HT1080 (cell line): Measurements from ENCODE around the gene CLEC7A. TPM values are rescaled to one million over a fixed set of nuclear protein-coding genes. Genes with fewer than 3 reads are reported as not detected.

ENCODE experiments used
- DNase-seq: peaks from one replicate; pipeline ENCODE4 v3.0.0-alpha.2; 2015; ENCODE audit warnings: low read depth
- total RNA-seq: library from RNA; depleted of rRNA; stranded (reverse); fragments of >200 nt; shearing (Covaris generic); gene quantifications from 2 replicates; pipeline ENCODE4 v1.2.3, GENCODE V29; 2014

The CLEC7A gene
- total RNA-seq, 1 experiment from 2014 or later: not detected

DNA sequence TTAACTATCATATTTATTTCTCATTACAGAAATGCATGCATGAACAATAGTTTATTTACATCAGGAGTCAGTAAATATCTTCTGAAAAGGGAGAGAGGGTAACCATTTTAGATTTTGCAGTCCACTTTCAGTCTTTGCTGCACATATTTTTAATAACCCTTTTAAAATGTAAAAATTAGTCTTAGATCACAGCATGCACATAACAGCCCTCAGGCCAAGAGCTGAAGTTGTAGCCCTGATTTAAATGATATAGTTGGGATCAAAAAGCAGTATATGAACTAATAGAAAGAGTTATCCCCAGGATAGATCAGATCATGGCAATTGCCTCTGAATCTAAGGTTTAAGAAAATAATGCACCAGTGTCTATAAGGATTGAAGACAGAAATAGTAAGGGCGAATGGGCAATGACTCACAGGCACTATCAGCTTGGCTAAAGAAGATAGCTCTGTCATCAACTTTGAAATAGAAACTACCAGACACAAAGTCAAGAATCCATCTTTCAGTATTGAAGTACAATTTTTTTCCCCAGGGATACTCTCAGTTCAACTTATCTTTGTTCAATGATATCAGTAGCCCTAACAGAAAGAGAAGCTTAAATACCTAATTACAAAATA lies 13.1 kb upstream of the CLEC7A start:
- DNase-seq: no peak

DNA sequence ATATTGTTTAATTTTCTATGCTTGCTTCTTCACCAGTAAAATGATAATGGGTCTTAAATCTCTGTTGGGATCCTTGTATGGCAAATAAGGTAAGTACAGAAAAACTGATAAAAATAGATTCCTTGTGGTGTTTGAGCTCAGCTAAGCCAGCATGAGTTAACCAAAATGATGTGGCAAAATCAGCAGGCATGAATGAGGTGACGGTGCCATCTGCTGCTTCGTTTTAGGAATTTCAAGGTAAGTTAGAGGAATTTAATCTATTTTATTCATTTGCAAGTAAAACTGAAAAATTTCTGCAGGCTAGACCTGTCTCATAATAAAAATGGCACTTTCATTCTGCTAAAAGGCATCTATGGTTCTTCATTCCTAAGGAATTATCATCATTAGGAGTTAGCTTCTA lies 10.0 kb upstream of the CLEC7A start:
- peak; percentile 48 for DNase-seq

DNA sequence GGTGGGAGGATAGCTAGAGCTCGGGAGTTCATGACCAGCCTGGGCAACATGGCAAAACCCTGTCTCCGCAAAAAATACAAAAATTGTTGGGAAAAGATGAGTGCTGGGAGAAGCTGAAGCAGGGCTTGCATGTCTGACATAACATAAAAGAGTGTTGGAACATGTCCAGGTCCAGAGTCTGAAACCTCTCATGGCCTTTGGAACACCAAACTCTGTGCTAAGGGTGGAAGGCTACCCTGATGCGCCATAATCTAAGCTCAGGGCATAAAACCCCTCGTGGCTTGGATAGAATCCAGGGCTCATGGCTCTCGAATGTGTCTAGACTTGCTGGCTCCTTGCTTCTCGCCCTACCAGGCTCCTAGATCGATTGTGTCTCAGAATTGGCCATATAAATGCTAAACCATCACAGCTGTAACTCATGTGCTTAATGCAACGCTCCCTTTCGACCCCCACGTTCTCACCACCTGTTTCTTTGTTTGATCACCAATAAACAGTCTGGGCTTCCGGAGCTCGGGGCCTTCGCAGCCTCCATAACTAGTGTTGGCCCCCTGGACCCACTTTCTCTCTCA lies 6.7 kb upstream of the CLEC7A start:
- no peak for DNase-seq

DNA sequence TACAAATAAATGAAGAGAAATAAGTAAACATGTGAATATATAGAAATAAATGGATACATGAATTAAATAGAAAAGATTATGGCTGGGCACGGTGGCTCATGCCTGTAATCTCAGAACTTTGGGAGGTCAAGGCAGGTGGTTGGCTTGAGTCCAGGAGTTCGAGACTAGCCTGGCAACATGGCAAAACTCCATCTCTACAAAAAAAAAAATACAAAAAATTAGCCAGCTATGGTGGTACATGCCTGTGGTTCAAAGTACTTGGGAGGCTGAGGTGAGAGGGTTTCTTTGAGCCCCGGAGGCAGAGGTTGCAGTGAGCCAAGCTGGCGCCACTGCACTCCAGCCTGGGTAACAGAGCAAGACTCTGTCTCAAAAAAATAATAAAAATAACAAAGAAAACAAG lies 5.1 kb upstream of the CLEC7A start:
- DNase-seq: no peak

DNA sequence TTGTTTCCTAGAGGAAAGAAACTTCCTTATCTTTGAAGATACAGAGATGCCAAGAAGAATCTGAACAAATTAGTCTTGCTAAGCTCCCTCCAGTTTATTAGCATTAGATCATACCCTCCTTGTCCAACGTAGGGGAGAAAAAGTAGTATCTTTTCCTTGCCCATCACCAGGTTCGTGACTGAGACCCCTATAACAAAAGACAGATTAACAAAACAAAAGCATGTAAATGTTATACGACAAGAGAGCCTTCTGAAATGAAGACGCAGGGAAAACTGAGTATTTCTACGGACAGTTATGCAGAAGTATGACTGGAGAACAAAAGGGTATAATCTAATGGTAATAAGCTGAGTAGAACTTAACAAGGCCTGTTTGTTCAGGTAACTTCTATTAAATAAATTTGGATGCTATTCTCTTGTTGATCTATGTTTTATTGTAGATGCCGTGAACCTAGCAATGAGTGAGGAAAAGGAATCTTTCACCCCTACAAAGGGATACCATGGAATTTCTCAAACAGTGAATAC lies 2.9 kb upstream of the CLEC7A start:
- no peak for DNase-seq

DNA sequence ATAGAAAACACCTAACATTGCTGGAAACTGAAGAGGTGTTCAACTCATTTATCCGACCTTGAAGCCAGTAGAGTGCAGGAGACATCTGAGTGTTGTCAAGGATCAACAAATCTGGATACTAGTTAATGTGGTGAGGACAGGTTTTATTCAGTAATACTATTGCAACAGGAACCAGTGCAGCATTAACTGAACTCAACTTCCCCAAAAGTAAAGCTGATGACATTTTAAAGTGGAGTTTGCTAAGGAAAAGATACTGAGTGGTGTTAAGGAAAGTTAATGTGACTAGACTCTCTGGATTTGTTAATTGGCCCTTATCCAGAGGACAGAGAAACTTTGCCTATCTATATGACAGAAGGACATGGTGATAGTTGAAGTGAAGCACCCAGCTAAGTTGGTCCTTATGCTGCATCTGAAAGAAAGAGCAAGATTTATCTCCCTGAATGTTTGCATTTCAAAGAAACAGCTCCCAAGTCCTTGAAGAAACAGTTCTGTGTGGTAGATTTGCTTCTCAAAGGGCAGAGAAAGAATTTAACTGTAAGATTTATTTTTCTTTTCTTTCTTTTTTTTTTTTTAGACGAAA lies 1.2 kb upstream of the CLEC7A start:
- DNase-seq: no peak

DNA sequence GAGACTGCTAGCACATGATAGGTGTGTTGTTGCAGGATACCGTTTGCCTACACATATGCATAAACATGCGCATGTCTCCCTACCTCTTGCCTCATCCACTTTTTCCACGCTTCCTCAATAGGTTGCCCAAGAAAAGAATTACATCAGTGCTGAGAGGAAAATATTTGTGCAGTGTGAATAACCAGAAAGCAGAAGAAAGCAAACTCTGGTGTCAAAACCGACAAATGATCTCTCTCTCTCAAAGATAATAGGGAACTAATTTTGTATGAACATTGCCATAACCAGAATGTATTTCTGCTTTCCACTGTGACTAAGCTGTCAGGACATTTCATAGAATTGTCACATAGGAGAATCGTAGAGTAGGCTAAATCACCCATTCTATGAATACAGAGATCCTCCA lies 1.3 kb downstream of the CLEC7A start:
- no peak for DNase-seq

DNA sequence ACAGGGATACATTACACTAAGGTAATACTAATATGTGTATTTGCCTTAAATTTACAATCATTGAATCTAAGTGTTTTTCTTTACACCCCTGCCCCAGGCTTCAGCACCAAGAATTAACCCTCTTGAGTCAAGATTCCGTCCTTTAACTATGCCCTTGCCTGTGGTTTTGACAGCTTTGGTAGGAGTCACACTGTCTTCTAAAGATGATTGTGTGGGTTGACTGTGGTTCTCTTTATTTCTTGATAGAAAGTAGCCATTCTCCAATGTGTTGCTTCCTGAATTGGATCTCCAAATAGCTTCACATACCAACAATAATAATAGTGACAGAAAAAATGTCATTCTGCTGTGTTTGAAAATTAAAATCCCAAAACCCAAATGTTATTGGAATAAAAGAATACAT lies 3.6 kb downstream of the CLEC7A start:
- no peak for DNase-seq

DNA sequence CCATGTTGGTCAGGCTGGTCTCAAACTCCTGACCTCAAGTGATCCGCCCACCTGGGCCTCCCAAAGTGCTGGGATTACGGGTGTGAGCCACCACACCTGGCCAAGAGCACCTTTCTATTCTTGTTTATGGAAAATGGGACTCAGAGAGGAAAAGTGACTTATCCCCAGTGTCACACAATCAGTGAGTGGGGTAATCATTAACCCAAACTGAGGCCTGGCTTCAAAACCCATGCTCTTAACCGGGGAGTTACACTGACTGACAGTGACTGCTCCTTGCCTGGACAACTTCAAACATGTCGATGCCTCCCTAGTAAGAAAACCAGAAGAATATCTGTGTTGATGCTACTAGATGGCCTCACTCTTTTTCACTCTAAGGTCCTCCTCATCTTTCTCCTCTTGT lies 7.3 kb downstream of the CLEC7A start:
- no peak for DNase-seq

DNA sequence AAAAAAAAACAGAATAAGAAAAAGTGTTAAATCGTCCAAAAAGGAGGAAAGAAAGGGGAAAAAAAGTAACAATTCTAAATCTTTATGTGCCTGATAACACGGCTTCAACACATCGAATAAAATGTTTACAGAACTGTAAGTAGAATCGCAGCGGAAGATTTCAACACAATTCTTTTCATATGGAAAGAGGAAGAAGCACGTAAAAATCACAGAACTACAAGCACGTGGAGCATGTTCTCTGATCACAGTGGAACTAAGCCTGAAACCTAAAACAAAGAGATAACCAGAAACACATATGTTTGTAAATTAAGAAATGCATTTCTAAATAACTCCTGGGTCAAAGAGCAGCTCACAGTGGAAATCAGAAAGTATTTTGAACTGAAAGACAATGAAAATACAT lies 8.7 kb downstream of the CLEC7A start:
- DNase-seq: no peak

DNA sequence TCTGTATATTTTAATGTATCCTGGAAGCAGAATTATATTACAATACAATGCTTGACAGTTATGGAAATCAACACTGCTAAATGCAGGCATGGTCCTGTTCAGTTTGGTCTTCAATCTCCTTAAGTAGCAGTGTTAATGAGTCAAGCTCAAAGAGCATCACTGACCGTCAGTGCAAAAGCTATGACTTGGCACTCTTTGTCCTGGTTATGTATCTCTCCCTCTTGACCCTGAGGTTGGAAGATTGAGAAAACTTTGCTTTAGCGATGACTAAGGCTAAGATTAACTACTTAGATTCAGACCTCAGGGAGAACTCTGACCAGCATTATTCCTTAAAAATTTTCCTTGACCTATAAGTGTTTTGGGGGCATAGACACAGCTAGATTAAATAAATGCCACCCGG lies 10.9 kb downstream of the CLEC7A start:
- DNase-seq: peak; percentile 3

DNA sequence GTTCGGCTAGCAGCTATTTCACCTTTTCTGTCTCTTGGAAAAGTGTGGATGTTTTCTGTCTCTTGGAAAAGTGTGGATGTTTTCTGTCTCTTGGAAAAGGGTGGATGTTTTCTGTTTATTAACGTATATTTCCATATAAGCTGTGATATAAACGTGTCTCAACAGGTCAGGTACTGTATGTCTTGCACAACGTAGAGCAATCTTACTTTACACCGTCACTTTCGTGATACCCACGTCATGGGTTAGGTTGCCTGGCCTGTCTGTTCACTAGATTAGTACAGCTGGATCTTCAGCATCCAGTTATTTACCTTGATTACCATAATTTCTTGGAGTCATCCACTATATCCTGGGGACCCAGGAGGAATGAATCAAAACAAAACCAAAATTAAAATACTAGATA lies 14.1 kb downstream of the CLEC7A start:
- DNase-seq: no peak

DNA sequence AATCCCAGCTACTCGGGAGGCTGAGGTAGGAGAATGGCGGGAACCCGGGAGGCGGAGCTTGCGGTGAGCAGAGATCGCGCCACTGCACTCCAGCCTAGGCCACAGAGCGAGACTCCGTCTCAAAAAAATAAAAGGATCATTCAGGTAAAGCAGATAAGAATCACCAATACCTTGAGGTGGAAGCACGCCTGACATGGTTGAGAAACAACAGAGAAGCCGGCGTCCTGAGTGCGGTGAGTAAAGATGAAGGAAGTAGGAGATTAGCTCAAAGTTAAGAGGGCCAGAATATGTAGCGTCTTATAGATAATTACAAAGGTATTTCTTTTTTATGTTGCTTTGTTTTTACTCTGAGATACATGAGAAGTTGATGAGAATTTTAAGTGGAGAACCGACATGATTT lies 14.7 kb downstream of the CLEC7A start:
- no peak for DNase-seq

DNA sequence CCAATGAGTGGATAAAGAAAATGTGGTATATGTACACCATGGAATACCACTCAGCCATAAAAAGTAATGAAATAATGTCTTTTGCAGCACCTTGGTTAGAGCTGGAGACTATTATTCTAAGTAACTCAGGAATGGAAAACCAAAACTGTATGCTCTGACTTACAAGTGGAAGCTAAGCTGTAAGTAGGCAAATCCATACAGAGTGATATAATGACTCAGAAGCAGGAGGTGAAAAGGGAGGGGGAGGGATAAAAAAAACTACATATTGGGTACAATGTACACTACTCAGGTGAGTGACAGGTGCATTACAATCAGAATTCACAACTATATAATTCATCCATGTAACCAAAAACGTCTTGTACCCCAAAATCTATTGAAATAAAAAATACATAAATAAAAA lies 16.1 kb downstream of the CLEC7A start:
- DNase-seq: no peak

DNA sequence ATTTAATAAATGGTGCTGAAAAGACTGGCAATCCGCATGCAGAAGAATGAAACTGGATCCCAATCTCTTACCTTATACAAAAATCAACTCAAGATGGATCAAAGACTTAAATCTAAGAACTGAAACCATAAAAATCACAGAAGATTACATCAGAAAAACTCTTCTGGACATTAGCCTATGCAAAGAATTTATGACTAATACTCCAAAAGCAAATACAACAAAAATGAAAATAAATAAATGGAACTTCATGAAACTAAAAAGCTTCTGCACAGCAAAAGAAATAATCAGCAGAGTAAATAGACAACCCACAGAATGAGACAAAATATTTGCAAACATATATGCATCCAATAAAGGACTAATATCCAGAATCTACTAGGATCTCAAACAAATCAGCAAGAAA lies 16.9 kb downstream of the CLEC7A start:
- no peak for DNase-seq

DNA sequence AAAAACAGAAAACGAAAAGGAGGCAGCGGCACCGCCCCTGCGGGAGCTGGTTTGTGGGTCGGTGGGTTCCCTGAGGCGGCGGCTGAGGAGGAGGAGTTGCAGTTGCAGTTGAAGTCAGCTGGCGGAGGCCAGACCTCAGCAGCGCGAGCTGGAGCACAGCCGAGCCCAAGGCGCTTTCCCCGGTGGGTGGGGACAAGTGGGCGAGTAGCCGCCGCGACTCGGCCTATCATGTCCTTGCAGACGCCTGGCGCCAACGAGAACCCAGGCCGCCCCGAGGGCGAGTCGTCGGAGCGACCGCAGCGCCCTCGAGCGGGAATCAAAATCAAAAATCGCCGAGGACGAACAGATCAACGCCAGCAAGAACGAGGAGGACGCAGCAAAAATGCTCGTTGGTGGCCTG lies 18.5 kb downstream of the CLEC7A start:
- no peak for DNase-seq

DNA sequence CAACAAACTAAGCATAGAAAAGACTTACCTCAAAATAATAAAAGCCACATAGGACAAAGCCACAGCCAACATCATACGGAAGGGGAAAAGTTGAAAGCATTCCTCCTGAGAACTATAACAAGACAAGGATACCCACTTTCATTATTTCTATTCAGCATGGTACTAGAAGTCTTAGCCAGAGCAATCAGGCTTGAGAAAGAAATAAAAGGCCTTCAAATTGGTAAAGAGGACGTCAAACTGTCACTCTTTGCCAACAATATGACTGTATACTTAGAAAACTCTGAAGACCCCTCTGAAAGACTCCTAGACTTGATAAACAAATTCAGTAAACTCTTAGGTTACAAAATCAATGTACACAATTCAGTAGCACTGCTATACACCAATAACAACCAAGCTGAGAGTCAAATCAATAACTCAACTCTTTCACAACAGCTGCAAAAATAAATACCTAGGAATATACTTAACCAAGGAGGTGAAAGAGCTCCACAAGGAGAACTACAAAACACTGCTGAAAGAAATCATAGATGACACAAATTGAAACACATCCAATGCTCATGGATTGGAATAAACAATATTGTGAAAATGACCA lies 19.6 kb downstream of the CLEC7A start:
- DNase-seq: no peak

DNA sequence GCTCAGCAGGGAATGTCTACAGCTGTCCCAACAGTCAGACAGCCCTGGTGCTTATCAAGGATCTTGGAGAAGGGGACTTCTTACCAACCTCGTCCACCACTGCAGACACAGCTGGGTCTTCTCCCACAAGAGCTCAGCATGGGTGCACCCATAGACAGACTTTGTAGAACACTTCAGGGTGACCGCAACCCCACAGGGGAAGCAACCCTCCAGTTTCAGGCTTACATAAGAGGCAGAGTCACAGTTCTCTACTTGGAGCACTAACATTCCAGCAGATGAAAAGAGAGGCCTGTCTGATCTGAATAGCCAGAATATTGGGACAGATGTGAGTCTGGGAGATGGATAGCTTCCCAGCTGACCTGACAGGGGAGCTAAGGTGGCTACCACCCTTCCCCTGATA lies 27.7 kb downstream of the CLEC7A start:
- DNase-seq: no peak

DNA sequence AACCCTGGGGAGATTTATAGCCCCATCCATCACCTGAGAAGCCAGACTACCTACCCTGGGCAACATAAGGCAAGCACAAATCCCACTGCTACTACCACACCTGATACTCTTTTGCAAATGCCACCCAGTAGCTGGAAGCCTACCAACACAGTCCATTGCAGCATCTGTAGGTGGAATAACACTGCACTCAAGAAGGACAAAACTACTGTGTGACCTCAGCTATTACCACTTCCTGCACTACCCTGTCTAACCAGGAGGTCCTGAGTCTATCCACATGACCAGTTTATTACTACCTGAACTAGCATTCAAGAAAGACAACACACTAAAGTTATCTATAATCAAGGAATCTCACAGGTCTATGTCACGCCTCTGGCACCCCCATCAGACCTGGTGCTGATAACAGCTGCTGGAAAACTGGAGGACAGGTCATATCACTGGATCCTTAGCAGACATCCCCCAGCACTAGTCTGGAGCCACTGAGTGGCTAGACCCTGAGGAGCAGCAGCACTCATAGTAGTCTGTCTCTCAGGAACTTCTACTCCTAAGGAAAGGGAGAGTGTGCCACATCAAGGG lies 28.3 kb downstream of the CLEC7A start:
- no peak for DNase-seq

DNA sequence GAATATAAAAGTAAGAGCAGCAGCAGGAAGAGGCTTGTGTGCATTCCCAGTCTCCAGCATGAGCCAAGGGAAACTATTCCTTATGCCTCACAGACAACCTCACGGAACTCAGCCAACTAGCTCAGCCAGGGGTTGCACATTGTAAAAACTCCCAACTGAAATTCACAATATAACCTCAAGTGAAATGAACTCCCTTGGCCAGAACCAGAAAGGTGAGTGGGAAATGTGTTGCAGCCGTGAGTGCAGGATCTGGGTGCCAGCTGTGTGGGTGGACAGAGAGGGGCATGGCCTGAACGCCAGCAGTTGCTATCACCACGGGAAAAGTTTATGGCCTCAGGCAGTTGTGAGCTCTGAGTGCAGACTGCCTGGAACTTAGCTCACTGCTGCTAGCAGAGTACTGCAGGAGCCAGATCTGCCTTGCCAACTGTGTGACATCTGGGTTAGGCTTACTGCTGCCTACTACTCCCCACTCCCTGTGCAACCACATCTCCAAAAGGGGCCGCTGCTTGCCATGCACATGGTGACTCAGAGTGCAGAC lies 28.9 kb downstream of the CLEC7A start:
- no peak for DNase-seq

DNA sequence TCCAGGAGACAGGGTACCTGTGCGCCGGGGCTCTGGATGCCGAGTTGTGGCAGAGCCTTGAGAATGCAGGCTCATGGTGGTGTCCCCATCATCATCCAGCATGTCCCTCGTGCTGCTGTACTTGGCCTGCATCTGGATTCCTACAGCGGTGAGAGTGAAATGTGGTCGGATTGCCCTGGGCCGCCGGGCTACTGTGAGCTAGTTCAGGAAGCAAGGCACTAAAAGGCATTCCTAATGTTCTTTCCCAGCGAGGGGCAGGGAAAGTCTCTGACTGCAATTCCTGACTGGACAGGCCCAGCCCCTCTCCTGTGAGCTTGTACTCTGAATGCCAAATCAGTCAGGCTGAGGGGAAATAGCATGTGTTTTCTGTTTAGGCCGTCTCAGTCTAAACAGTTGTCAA lies 31.2 kb downstream of the CLEC7A start, which contains the start of gene CLEC1A:
Gene CLEC1A (minus strand): TSS at position 195 of the 400 bp plus-strand sequence. CDS start 63 bp downstream, at position 132.
- DNase-seq: no peak

DNA sequence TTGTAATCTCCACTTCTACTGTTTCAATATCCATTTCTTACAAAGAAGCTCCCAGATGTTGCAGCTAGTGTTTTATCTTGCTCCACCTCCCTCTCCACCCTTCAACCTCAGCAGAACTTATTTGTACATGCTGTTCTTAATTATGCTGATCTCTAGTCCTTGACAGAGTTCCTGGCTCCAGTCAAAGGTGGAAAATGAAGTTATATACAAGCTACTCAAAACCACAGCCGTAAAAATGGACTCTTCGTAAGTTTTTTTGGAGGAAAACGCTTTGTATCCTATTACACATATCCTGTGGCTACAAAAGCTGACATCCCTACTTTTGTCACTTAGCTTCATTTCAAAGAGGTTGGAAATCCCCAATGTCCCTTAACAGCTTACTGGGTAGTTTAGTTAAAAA lies 32.5 kb downstream of the CLEC7A start:
- DNase-seq: no peak
